PFSK-1 (cell line): ENCODE data around the gene KCNA1.

Experiments used
- FOXP2 ChIP-seq: optimal IDR thresholded peaks from 2 replicates; pipeline ENCODE3; 2011; ENCODE audit warnings: borderline replicate concordance, control low read depth, inconsistent platforms; ENCODE audit not compliant: insufficient read depth; ENCODE audit errors: extremely low read length, extremely low read depth
- POLR2AphosphoS5 ChIP-seq: IDR thresholded peaks from 2 replicates; pipeline ENCODE4 v1.6.1; 2012; ENCODE audit warnings: low read depth, mild to moderate bottlenecking, control low read depth, low read length, moderate library complexity
- SIN3A ChIP-seq: IDR thresholded peaks from 2 replicates; pipeline ENCODE4 v1.6.1; 2012; ENCODE audit warnings: mild to moderate bottlenecking, low read length, moderate library complexity, borderline replicate concordance; ENCODE audit not compliant: insufficient read depth
- TAF1 ChIP-seq: IDR thresholded peaks from 2 replicates; pipeline ENCODE4 v1.6.1; 2012; ENCODE audit warnings: low read length, control low read depth, borderline replicate concordance; ENCODE audit not compliant: insufficient read depth
- TF ChIP-seq, protein P1 (sequence below), 2 experiments: IDR thresholded peaks; 2 replicates each; pipeline versions ENCODE4 v1.6.1 to v1.8.0; 2011 to 2012; ENCODE audit warnings: low read depth in 2 of 2, low read length in 2 of 2, control low read depth in 1 of 2, inconsistent platforms in 1 of 2, mild to moderate bottlenecking in 1 of 2, moderate library complexity in 1 of 2; ENCODE audit not compliant: insufficient read depth in 1 of 2

DNA sequence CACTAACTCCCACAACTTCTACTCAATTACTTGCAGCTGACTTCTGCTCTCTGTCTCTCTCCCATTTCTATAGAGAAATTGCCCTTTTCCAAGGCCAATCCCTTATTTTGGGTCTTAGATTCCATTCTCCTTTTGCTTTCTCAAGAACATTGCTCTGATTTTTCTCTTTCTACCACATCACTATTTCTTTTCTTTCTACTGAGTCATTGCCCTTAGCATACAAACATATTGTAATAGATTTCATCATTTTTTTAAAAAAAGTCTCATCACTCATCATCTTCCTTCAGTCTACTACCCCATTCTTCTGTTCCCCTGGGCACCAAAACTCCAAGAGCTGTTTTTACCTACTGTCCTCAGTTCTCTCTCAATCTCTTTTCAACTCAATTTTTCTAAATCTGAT is 4.4 kb upstream of the KCNA1 start:
- TF ChIP-seq TAF1: no peak
- no peak for TF ChIP-seq SIN3A
- TF ChIP-seq POLR2AphosphoS5: no peak
- no peak for TF ChIP-seq FOXP2
- TF ChIP-seq, protein P1, sequence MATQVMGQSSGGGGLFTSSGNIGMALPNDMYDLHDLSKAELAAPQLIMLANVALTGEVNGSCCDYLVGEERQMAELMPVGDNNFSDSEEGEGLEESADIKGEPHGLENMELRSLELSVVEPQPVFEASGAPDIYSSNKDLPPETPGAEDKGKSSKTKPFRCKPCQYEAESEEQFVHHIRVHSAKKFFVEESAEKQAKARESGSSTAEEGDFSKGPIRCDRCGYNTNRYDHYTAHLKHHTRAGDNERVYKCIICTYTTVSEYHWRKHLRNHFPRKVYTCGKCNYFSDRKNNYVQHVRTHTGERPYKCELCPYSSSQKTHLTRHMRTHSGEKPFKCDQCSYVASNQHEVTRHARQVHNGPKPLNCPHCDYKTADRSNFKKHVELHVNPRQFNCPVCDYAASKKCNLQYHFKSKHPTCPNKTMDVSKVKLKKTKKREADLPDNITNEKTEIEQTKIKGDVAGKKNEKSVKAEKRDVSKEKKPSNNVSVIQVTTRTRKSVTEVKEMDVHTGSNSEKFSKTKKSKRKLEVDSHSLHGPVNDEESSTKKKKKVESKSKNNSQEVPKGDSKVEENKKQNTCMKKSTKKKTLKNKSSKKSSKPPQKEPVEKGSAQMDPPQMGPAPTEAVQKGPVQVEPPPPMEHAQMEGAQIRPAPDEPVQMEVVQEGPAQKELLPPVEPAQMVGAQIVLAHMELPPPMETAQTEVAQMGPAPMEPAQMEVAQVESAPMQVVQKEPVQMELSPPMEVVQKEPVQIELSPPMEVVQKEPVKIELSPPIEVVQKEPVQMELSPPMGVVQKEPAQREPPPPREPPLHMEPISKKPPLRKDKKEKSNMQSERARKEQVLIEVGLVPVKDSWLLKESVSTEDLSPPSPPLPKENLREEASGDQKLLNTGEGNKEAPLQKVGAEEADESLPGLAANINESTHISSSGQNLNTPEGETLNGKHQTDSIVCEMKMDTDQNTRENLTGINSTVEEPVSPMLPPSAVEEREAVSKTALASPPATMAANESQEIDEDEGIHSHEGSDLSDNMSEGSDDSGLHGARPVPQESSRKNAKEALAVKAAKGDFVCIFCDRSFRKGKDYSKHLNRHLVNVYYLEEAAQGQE (IDR thresholded peaks at IDR 0.05; ENCODE audit: insufficient read depth in 1 of 2, low read depth in 2 of 2, low read length in 2 of 2): no peak
